ENCODE results near the gene WRAP53. TPM values are rescaled to one million over a fixed set of nuclear protein-coding genes. Genes with fewer than 3 reads are reported as not detected.

WRAP53 gene
- total and polyA plus RNA-seq, 10 donors = 8.5 to 21.8 (median 9.8) TPM

DNA sequence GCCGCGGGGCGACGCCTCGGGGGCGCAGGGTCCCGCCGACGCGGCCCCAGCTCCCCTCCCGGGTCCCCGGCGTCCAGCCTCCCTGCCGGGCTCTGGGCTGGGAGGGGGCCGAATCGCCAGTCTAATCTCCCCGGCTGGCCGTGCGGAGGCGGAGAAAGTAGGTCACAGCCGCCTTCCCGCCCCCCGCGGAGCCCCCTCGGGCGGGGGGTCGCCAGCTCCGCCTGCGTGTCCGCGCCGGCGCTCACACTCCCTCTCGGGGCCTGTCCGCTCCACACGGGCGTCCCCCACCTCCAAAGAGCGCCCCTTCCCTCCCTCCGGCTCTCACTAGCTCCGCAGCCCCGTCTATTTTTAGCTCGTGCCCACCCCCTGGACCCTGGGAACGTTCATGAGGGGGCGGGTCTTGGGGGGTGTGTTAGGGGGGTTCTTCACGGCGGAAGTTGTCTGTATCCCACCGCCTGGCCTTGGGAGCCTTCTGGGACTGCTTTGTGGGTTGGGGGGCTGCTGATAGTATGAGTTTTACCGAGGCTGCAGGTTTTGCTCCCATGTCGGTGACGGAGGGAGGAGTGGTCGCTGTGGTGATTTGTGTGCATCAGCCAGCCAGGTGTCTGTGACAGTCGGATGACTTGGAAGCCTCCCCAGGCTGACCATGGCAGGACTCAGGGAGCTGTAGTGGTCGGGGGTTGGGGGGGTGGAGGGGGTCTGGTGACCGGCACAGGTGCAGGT is 36.5 kb upstream of the WRAP53 start:
- no peak for TF ChIP-seq POLR2AphosphoS5 (IDR thresholded peaks at IDR 0.05)
- no peak for TF ChIP-seq CTCF (IDR thresholded peaks at IDR 0.05 in 8 of 11, conservative IDR thresholded peaks at IDR 0.05 in 3 of 11)
- no peak for TF ChIP-seq POLR2A (IDR thresholded peaks at IDR 0.05)
- WGBS, 5 donors = 6 to 13% (median 7%) methylated on average over 26 to 54 of the region's 54 CpGs
- intact Hi-C loops (cut with DNase I; ENCODE audit: low total_unique reads) = no loop called here
- Histone ChIP-seq H3K27ac (peak overlapping the region in 7 of 8 donors; percentile 30 to 64 (median 46)), H3K4me1 (peaks cover 9 to 29% (median 22%) of the 10 kb centered on the region in 6 donors), H3K9me3 (no peaks in the 10 kb centered on the region), H3K36me3 (no peaks in the 10 kb centered on the region), H3K27me3 (replicated peaks in 1 of 7) (peaks cover 0 to 66% (median 34%) of the 10 kb centered on the region in 7 donors), H3K4me3 (peak overlapping the region; percentile 37 to 76 (median 52))
- no peak for DNase-seq

GRCh38 chr17:7652388-7653356 is 35.6 kb upstream of the WRAP53 start:
- peak overlapping the region in 3 of 8 donors; percentile 46 to 60 (median 53) for H3K27ac ChIP-seq
- no peak for DNase-seq
- peaks cover 9 to 32% (median 22%) of the 10 kb centered on the region in 6 donors for H3K4me1 ChIP-seq
- intact Hi-C loops (cut with DNase I; ENCODE audit: low total_unique reads) = no loop called here
- TF ChIP-seq POLR2A (IDR thresholded peaks at IDR 0.05) = no peak
- 75 to 80% (median 75%) methylated on average over 10 to 12 of the region's 12 CpGs for WGBS, 5 donors
- H3K27me3 ChIP-seq (replicated peaks in 1 of 7) = peaks cover 0 to 59% (median 34%) of the 10 kb centered on the region in 7 donors
- no peaks in the 10 kb centered on the region for H3K36me3 ChIP-seq
- peak overlapping the region in 1 of 8 donors; percentile 76 for H3K4me3 ChIP-seq
- H3K9me3 ChIP-seq = no peaks in the 10 kb centered on the region

GRCh38 chr17:7654832-7655540 is 33.3 kb upstream of the WRAP53 start:
- H3K4me3 ChIP-seq = no peak overlapping the region
- intact Hi-C loops (cut with DNase I; ENCODE audit: low total_unique reads) = no loop called here
- H3K27ac ChIP-seq = no peak overlapping the region
- DNase-seq = no peak
- no peaks in the 10 kb centered on the region for H3K9me3 ChIP-seq
- 72 to 87% (median 86%) methylated on average over 16 of the region's 16 CpGs for WGBS, 5 donors
- H3K36me3 ChIP-seq = no peaks in the 10 kb centered on the region
- H3K27me3 ChIP-seq (replicated peaks in 1 of 7) = peaks cover 0 to 36% (median 26%) of the 10 kb centered on the region in 7 donors
- H3K4me1 ChIP-seq = peaks cover 9 to 27% (median 20%) of the 10 kb centered on the region in 6 donors
- TF ChIP-seq POLR2A (IDR thresholded peaks at IDR 0.05) (no peak), POLR2AphosphoS5 (IDR thresholded peaks at IDR 0.05) (no peak), CTCF (IDR thresholded peaks at IDR 0.05 in 8 of 11, conservative IDR thresholded peaks at IDR 0.05 in 3 of 11) (no peak)

GRCh38 chr17:7655541-7655840 is 32.8 kb upstream of the WRAP53 start:
- Histone ChIP-seq H3K27ac (no peak overlapping the region), H3K4me3 (no peak overlapping the region), H3K4me1 (peaks cover 9 to 22% (median 15%) of the 10 kb centered on the region in 6 donors), H3K9me3 (no peaks in the 10 kb centered on the region), H3K27me3 (replicated peaks in 1 of 7) (peaks cover 0 to 31% (median 21%) of the 10 kb centered on the region in 7 donors), H3K36me3 (no peaks in the 10 kb centered on the region)
- 86 to 92% (median 88%) methylated on average over 17 of the region's 17 CpGs for WGBS, 5 donors
- no peak for DNase-seq
- no peak for TF ChIP-seq POLR2AphosphoS5 (IDR thresholded peaks at IDR 0.05)
- no peak for TF ChIP-seq POLR2A (IDR thresholded peaks at IDR 0.05)
- TF ChIP-seq CTCF (IDR thresholded peaks at IDR 0.05 in 8 of 11, conservative IDR thresholded peaks at IDR 0.05 in 3 of 11) = no peak
- intact Hi-C loops (cut with DNase I; ENCODE audit: low total_unique reads) = no loop called here
